HUES64 (cell line): ENCODE data around the gene PLEKHG4B. TPM values are rescaled to one million over a fixed set of nuclear protein-coding genes. Genes with fewer than 3 reads are reported as not detected.
"Not testable (repeated sequence)": the region's sequence is repeated elsewhere in the genome, so short reads cannot be mapped to it uniquely, and the experiment has no call there.

ENCODE experiments used
- H3K27ac ChIP-seq: 2 replicates; pipeline ENCODE4 v1.7.0; 2013; ENCODE audit warnings: low read depth, low read length, inconsistent platforms
- H3K27me3 ChIP-seq: 2 replicates; pipeline ENCODE4 v1.6.1; 2013; ENCODE audit warnings: mild to moderate bottlenecking, low read length; ENCODE audit not compliant: insufficient read depth
- H3K36me3 ChIP-seq: 2 replicates; pipeline ENCODE4 v1.6.1; 2013; ENCODE audit warnings: mild to moderate bottlenecking, low read length; ENCODE audit not compliant: insufficient read depth
- H3K4me1 ChIP-seq: 2 replicates; pipeline ENCODE4 v1.6.1; 2013; ENCODE audit warnings: mild to moderate bottlenecking, low read length, moderate library complexity; ENCODE audit not compliant: insufficient read depth
- H3K4me3 ChIP-seq: 2 replicates; pipeline ENCODE4 v1.5.1; 2013; ENCODE audit warnings: mild to moderate bottlenecking, low read length, moderate library complexity
- H3K9ac ChIP-seq: 2 replicates; pipeline ENCODE4 v1.6.1; 2013; ENCODE audit warnings: mild to moderate bottlenecking, low read depth, low read length
- H3K9me3 ChIP-seq: 2 replicates; pipeline ENCODE4 v1.6.1; 2013; ENCODE audit warnings: low read depth, low read length; ENCODE audit not compliant: insufficient read depth
- WGBS: fragments of 150-250, 120-280 bp; methylation state at CpG from one replicate; pipeline ENCODE4 v1.1.7; 2013; ENCODE audit warnings: missing lambda C conversion rate; 5-methylcytosine and 5-hydroxymethylcytosine counted together
- polyA plus RNA-seq, 2 experiments: library from polyadenylated mRNA; stranded (reverse); fragments of 50-300 nt; gene quantifications; one replicate each; pipeline ENCODE4 v1.2.3, GENCODE V29; 2013

PLEKHG4B gene
- polyA plus RNA-seq (2013, experiment 1 of 2), result 26.8 TPM
- 27.2 TPM for polyA plus RNA-seq (2013, experiment 2 of 2)

- Histone ChIP-seq H3K27ac (peak within 1 kb of the TSS; percentile 87), H3K9me3 (no peaks in the 10 kb centered on the region), H3K4me1 (peaks cover 22% of the 10 kb centered on the region), H3K27me3 (peaks cover 8% of the 10 kb centered on the region; the same call in 1 of the 2 replicates), H3K9ac (peak within 1 kb of the TSS; percentile 92), H3K4me3 (peak within 1 kb of the TSS; percentile 67), H3K36me3 (peaks cover 29% of the 10 kb centered on the region)
- 9% methylated on average over 57 of the region's 57 CpGs for WGBS
Observed at GRCh38 chr5:91556-92263, at the start of gene PLEKHG4B. Gene PLEKHG4B, plus strand, starts transcription at chr5:92168. Its CDS starts 64 bp downstream, at chr5:92232.

GRCh38 chr5:42250-42649 is 49.7 kb upstream of the PLEKHG4B start:
- Histone ChIP-seq H3K27ac (no peak overlapping the region), H3K4me3 (no peak overlapping the region), H3K9me3 (no peaks in the 10 kb centered on the region), H3K36me3 (no peaks in the 10 kb centered on the region), H3K4me1 (no peaks in the 10 kb centered on the region), H3K27me3 (peaks cover 37% of the 10 kb centered on the region), H3K9ac (no peak overlapping the region)
- WGBS, result 27% methylated on average over 5 of the region's 6 CpGs

- no peaks in the 10 kb centered on the region for H3K9me3 ChIP-seq
- WGBS, result 64% methylated on average over 2 of the region's 2 CpGs
- H3K4me1 ChIP-seq, result no peaks in the 10 kb centered on the region
- no peak overlapping the region for H3K9ac ChIP-seq
- peaks cover 50% of the 10 kb centered on the region for H3K27me3 ChIP-seq
- H3K36me3 ChIP-seq, result no peaks in the 10 kb centered on the region
- H3K27ac ChIP-seq, result no peak overlapping the region
- no peak overlapping the region for H3K4me3 ChIP-seq
Observed at GRCh38 chr5:48192-48591, 43.8 kb upstream of the PLEKHG4B start.

GRCh38 chr5:49530-49929 is 42.4 kb upstream of the PLEKHG4B start:
- not testable (repeated sequence) for H3K36me3 ChIP-seq, H3K27ac ChIP-seq, H3K9me3 ChIP-seq, H3K4me3 ChIP-seq, H3K9ac ChIP-seq, H3K4me1 ChIP-seq
- H3K27me3 ChIP-seq, result peaks cover 50% of the 10 kb centered on the region
- WGBS, result 94% methylated on average over 5 of the region's 5 CpGs

- Histone ChIP-seq H3K4me1 (peaks cover 3% of the 10 kb centered on the region; the same call in 1 of the 2 replicates), H3K9ac (no peak overlapping the region), H3K27me3 (peaks cover 50% of the 10 kb centered on the region), H3K9me3 (no peaks in the 10 kb centered on the region), H3K27ac (no peak overlapping the region), H3K4me3 (no peak overlapping the region), H3K36me3 (no peaks in the 10 kb centered on the region)
- WGBS, result 90% methylated on average over 8 of the region's 8 CpGs
Observed at GRCh38 chr5:49953-50544, 41.9 kb upstream of the PLEKHG4B start.

GRCh38 chr5:50724-51499 is 41.1 kb upstream of the PLEKHG4B start:
- peaks cover 49% of the 10 kb centered on the region for H3K27me3 ChIP-seq
- H3K9me3 ChIP-seq, result no peaks in the 10 kb centered on the region
- H3K4me1 ChIP-seq, result peaks cover 9% of the 10 kb centered on the region
- H3K27ac ChIP-seq, result no peak overlapping the region
- H3K36me3 ChIP-seq, result no peaks in the 10 kb centered on the region
- 86% methylated on average over 60 of the region's 60 CpGs for WGBS
- no peak overlapping the region for H3K9ac ChIP-seq
- H3K4me3 ChIP-seq, result no peak overlapping the region

- peaks cover 9% of the 10 kb centered on the region for H3K4me1 ChIP-seq
- no peak overlapping the region for H3K9ac ChIP-seq
- H3K4me3 ChIP-seq, result no peak overlapping the region
- H3K36me3 ChIP-seq, result no peaks in the 10 kb centered on the region
- WGBS, result 91% methylated on average over 24 of the region's 24 CpGs
- no peaks in the 10 kb centered on the region for H3K9me3 ChIP-seq
- no peak overlapping the region for H3K27ac ChIP-seq
- H3K27me3 ChIP-seq, result peaks cover 45% of the 10 kb centered on the region
Observed at GRCh38 chr5:51500-51823, 40.5 kb upstream of the PLEKHG4B start.

- no peaks in the 10 kb centered on the region for H3K9me3 ChIP-seq
- H3K4me1 ChIP-seq, result peaks cover 12% of the 10 kb centered on the region
- peak overlapping the region; percentile 91 for H3K9ac ChIP-seq
- peaks cover under 1% of the 10 kb centered on the region; the same call in 1 of the 2 replicates for H3K36me3 ChIP-seq
- WGBS, result under 1% methylated on average over 65 of the region's 84 CpGs
- H3K27ac ChIP-seq, result peak overlapping the region; percentile 92; the same call in 1 of the 2 replicates
- peaks cover 39% of the 10 kb centered on the region for H3K27me3 ChIP-seq
- peak overlapping the region; percentile 83 for H3K4me3 ChIP-seq
Observed at GRCh38 chr5:53381-54174, 38.4 kb upstream of the PLEKHG4B start.

GRCh38 chr5:54175-54730 is 37.7 kb upstream of the PLEKHG4B start:
- Histone ChIP-seq H3K27me3 (peaks cover 37% of the 10 kb centered on the region), H3K27ac (no peak overlapping the region)
- 24% methylated on average over 20 of the region's 20 CpGs for WGBS

GRCh38 chr5:54876-55569 is 36.9 kb upstream of the PLEKHG4B start:
- WGBS, result 90% methylated on average over 28 of the region's 28 CpGs
- no peaks in the 10 kb centered on the region for H3K9me3 ChIP-seq
- peaks cover 32% of the 10 kb centered on the region for H3K27me3 ChIP-seq
- peak overlapping the region; percentile 83; the same call in 1 of the 2 replicates for H3K4me3 ChIP-seq
- no peak overlapping the region for H3K9ac ChIP-seq
- H3K27ac ChIP-seq, result no peak overlapping the region
- H3K36me3 ChIP-seq, result peaks cover 5% of the 10 kb centered on the region
- H3K4me1 ChIP-seq, result peaks cover 12% of the 10 kb centered on the region

More at GRCh38 chr5:54175-54730, 37.7 kb upstream of the PLEKHG4B start:
- Histone ChIP-seq H3K36me3 (peaks cover 5% of the 10 kb centered on the region), H3K4me1 (peaks cover 12% of the 10 kb centered on the region), H3K9me3 (no peaks in the 10 kb centered on the region), H3K9ac (peak overlapping the region; percentile 69), H3K4me3 (peak overlapping the region; percentile 83)
